HFF-Myc (cell line): Measurements from ENCODE around the gene PCSK6.

Experiments used
- DNase-seq: peaks from one replicate; pipeline ENCODE4 v3.0.0-alpha.2; 2011; ENCODE audit warnings: low read depth; ENCODE audit errors: extremely low read depth
- H3K4me3 ChIP-seq: replicated peaks from 2 replicates; pipeline ENCODE4 v1.5.1; 2011; ENCODE audit warnings: low read depth, mild to moderate bottlenecking, control low read depth, low read length
- CTCF ChIP-seq: IDR thresholded peaks from 2 replicates; pipeline ENCODE4 v1.5.1; 2012; ENCODE audit warnings: mild to moderate bottlenecking, low read depth, low read length, control low read depth; ENCODE audit errors: missing control alignments

PCSK6 gene

DNA sequence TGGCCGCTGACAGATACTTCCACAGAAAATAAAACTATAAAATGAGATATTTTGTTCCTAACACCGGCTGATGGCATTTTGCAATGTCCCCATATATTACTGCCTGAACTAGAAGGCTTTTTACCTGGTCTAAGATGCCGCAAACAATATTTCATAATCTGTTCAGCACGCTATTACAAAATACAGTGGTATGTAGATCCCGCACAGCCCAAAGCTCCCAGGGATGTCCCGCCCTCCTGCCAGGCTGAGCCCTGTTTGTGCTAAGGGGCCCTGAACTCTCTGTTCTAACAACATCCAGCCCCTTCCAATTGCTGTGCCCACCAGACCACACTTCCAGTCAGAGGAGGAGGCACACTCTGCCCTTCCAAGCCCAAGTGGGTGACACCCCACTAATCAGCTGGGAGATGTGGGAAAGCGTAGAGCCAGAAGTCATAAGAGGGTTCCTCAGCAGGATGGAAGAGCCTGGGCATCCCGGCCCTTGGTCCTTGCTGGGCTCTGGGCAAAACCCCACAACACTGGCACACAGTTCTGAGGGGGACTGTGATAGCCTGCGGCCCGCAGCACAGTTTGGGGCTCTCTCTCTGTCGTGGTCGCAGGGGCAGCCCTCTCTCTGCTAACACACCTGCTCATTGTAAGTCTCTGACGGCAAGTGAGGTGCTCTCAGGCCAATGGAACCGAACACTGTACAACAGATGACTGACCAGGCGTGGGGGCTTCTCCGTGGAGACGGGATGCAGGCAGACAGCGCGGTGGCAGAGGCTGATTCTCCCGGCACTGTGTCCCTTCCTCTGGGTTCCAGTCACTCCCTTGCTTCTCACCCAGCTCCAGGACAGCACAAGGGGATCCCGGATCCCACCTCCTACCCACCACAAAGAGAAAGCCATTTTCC is 55.2 kb downstream of the PCSK6 start:
- H3K4me3 ChIP-seq: no peak overlapping the region
- DNase-seq: no peak
- TF ChIP-seq CTCF: no peak

DNA sequence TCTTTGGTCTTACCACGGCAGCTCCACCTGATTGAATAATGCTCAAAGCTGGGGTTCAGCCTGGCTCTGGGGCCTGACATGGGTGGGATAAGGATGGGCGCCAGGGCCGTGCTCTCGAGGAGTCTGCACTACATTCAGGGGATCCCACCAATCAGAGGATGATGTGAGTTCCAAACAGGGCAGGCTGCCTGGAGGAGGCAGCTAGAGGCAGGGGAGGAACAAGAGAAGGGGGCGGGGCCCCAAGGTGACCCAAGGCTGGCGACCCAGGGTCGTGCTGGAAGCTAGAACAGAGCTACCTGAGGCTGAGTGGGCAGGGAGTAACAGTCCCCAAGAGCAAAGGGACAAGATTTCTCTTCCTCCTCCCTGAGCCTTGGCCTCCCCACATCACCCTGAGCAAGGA is 56.1 kb downstream of the PCSK6 start:
- DNase-seq: no peak
- TF ChIP-seq CTCF: no peak
- H3K4me3 ChIP-seq: no peak overlapping the region

GRCh38 chr15:101432982-101433381 is 56.5 kb downstream of the PCSK6 start:
- no peak overlapping the region for H3K4me3 ChIP-seq
- TF ChIP-seq CTCF: no peak
- DNase-seq: no peak

- no peak for TF ChIP-seq CTCF
- no peak overlapping the region for H3K4me3 ChIP-seq
- DNase-seq: no peak
These were observed 57.8 kb downstream of the PCSK6 start for GRCh38 chr15:101431748-101432147.

DNA sequence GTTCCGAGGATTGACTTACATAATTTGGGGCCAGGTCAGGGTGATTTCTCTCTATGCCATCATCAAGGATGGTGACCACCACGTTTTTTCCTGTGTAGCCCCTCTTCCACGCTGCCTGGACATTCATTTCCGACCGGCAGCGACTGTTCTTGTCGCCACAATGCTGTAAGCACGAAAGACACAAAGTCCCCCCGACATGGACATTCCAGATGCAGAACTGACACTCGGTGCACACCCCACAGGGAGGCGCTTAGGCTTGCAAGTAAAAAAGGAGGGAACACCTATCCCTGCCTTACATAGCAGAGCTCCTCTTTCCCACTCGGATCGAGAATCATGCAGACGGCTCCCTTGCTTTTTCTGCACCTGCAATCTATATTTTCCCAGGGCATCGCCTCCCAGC is 58.2 kb downstream of the PCSK6 start:
- no peak for TF ChIP-seq CTCF
- no peak overlapping the region for H3K4me3 ChIP-seq
- no peak for DNase-seq

- TF ChIP-seq CTCF: no peak
- H3K4me3 ChIP-seq: no peak overlapping the region
- no peak for DNase-seq
These were observed 59.9 kb downstream of the PCSK6 start for GRCh38 chr15:101429646-101430045.
